SU-DHL-6 (cell line): ENCODE results near the gene PLXDC2.

Source experiments
- EZH2phosphoT487 ChIP-seq: fragments of 200-600 bp; sonication (generic), shearing (Covaris generic); conservative IDR thresholded peaks from 2 replicates; pipeline ENCODE4 v1.6.1; 2018; ENCODE audit warnings: mild to moderate bottlenecking, antibody characterized with exemption, low read length, moderate library complexity, mixed read lengths
- TF ChIP-seq, protein P1 (sequence below): fragments of 200-600 bp; sonication (generic); IDR thresholded peaks from one replicate; pipeline ENCODE4 v1.5.1; 2017; ENCODE audit warnings: antibody characterized with exemption, mild to moderate bottlenecking, low read length, moderate library complexity; ENCODE audit not compliant: insufficient read depth, poor library complexity, severe bottlenecking

DNA sequence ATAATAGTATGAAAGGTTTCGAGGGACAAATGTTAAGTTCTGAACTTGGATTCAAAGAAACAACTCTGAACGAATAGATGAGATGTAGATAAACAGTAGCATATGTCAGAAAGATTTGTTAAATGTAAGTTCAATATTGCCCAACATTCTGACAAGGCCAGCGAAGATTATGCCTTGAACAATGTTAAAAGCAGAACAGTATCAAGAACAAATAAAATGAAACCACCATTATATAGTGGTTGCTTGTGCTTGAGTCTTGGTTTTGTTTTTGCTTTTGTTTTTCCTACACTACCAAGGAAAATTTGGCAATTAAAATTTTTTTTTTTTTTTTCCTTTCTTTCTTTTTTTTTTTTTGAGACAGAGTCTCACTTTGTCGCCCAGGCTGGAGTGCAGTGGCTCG is 66.4 kb downstream of the PLXDC2 start:
- TF ChIP-seq, protein P1, sequence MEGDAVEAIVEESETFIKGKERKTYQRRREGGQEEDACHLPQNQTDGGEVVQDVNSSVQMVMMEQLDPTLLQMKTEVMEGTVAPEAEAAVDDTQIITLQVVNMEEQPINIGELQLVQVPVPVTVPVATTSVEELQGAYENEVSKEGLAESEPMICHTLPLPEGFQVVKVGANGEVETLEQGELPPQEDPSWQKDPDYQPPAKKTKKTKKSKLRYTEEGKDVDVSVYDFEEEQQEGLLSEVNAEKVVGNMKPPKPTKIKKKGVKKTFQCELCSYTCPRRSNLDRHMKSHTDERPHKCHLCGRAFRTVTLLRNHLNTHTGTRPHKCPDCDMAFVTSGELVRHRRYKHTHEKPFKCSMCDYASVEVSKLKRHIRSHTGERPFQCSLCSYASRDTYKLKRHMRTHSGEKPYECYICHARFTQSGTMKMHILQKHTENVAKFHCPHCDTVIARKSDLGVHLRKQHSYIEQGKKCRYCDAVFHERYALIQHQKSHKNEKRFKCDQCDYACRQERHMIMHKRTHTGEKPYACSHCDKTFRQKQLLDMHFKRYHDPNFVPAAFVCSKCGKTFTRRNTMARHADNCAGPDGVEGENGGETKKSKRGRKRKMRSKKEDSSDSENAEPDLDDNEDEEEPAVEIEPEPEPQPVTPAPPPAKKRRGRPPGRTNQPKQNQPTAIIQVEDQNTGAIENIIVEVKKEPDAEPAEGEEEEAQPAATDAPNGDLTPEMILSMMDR, result no peak
- no peak for TF ChIP-seq EZH2phosphoT487
